Astrocyte of the cerebellum (primary cell): ENCODE data around the gene CEP135.

ENCODE experiments used
- DNase-seq: peaks from one replicate; pipeline ENCODE4 v3.0.0-alpha.2; 2011; ENCODE audit warnings: low read depth
- H3K4me3 ChIP-seq: 2 replicates; pipeline ENCODE4 v1.5.1; 2011; ENCODE audit warnings: mild to moderate bottlenecking, low read depth, low read length, moderate library complexity
- in situ Hi-C: cut with HindIII; loops from 2 replicates; pipeline ENCODE4 v1.10.0; 2017; ENCODE audit warnings: low sequenced_read_pairs
- TF ChIP-seq, protein P1 (sequence below): IDR thresholded peaks from 2 replicates; pipeline ENCODE4 v1.5.1; 2012; ENCODE audit warnings: low read length, low read depth, moderate library complexity, mild to moderate bottlenecking; ENCODE audit errors: missing control alignments

Gene CEP135

DNA sequence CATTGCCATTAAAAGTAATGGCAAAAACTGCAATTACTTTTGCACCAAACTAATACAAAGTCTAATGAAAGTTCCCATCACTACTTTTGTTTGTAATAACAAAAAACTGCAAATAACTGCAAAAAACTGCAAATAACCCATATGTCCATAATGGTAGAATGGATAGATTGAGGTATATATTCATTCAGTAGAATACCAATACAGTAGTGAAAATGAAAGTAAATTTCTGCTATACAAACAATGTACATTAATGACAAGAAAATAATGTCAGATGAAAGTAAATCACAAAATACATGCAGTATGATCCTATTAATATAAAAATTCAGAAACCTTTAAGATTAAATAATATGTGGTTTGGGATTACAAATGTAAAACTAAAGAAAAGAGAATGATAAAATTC is 41.3 kb upstream of the CEP135 start:
- DNase-seq, result no peak
- in situ Hi-C loops, result no loop called here
- TF ChIP-seq, protein P1, sequence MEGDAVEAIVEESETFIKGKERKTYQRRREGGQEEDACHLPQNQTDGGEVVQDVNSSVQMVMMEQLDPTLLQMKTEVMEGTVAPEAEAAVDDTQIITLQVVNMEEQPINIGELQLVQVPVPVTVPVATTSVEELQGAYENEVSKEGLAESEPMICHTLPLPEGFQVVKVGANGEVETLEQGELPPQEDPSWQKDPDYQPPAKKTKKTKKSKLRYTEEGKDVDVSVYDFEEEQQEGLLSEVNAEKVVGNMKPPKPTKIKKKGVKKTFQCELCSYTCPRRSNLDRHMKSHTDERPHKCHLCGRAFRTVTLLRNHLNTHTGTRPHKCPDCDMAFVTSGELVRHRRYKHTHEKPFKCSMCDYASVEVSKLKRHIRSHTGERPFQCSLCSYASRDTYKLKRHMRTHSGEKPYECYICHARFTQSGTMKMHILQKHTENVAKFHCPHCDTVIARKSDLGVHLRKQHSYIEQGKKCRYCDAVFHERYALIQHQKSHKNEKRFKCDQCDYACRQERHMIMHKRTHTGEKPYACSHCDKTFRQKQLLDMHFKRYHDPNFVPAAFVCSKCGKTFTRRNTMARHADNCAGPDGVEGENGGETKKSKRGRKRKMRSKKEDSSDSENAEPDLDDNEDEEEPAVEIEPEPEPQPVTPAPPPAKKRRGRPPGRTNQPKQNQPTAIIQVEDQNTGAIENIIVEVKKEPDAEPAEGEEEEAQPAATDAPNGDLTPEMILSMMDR, result no peak
- H3K4me3 ChIP-seq, result no peak overlapping the region

DNA sequence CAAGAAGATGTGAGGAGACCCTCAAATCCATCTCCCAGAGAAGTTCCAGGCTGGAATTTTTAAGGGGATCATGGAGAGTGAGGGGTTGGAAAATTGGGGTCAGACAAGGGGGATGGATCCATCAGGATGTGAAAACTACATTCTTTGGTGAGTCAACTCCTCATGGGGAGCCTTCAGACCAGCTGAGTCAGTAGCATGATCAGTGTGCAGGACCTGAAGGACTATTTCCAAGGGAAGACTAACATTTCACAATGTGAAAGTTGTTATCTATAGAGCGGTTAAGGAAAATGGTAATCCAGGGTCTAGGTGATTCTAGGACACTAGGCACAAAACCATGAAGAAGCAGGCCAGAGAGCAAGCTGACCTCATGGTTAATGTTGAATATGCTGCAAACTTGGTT is 38.6 kb upstream of the CEP135 start:
- in situ Hi-C loops, result no loop called here
- TF ChIP-seq, protein P1, result no peak
- no peak overlapping the region for H3K4me3 ChIP-seq
- no peak for DNase-seq

DNA sequence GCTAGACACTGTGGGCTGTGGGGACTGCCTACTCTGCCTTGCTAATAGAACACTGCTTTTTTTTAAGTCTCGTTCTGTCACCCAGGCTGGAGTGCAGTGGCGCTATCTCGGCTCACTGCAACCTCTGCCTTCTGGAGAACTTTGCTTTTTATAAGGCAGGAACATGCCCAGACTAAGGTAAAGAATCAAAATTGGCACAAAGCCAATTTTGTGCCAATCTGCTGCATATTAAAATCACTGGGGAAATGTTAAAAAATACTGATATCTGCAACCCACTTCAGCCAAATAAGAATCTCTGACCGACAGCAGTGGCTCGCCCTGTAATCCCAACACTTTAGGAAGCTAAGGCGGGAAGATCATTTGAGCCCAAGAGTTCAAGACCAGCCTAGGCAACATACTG is 36.5 kb upstream of the CEP135 start:
- TF ChIP-seq, protein P1, result no peak
- H3K4me3 ChIP-seq, result no peak overlapping the region
- in situ Hi-C loops, result no loop called here
- no peak for DNase-seq

DNA sequence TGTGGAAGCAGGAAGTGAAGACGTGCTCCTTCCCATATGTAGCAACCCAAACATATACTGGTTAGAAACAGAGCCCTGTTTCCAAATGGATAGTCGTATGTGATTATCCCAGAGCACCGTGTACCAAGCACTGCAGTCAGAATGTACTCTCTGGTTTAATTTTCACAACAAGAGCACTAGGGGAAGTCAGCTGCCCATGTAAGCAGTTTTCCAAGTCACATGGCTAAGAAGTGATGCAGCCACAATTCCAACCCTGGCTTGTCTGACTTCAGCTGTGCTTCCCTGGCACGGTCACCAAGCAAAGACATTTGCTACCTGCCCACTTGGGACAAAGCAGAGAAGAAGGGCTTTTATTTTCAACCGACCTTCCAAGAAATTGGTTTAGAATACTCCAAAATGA is 28.2 kb upstream of the CEP135 start:
- in situ Hi-C loops, result no loop called here
- TF ChIP-seq, protein P1, result no peak
- no peak overlapping the region for H3K4me3 ChIP-seq
- DNase-seq, result no peak

DNA sequence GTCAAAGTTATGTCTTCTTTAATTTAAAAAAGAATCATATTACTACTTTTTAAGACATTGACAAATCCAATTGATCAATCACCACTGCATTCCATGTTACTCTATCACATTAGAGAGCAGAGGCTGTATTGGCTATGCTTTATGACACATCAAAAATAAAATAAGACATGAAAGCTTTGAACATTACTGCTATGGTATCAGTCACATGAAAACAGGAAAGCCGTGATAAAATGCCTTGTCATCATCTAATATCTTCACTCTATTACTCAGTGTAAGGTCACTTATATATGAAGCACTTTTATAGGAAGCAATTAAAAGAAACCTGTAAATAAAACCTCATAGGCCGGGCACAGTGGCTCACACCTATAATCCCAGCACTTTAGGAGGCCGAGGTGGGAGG is 27.7 kb upstream of the CEP135 start:
- no peak for DNase-seq
- TF ChIP-seq, protein P1, result no peak
- no peak overlapping the region for H3K4me3 ChIP-seq
- in situ Hi-C loops, result no loop called here

DNA sequence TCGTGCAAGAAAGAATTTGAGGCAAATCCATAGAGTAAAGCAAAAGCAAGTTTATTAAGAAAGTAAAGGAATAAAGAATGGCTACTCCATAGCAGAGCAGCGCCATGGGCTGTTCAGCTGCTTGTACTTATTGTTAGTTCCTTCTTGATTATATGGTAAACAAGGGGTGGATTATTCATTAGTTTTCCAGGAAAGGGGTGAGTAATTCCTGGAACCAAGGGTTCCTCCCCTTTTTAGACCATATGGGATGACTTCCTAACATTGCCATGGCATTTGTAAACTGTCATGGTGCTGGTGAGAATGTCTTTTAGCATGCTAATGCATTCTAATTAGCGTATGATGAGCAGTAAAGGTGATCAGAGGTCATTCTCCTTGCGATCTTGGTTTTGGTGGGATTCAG is 23.5 kb upstream of the CEP135 start:
- in situ Hi-C loops, result no loop called here
- no peak for DNase-seq
- H3K4me3 ChIP-seq, result no peak overlapping the region
- TF ChIP-seq, protein P1, result no peak

DNA sequence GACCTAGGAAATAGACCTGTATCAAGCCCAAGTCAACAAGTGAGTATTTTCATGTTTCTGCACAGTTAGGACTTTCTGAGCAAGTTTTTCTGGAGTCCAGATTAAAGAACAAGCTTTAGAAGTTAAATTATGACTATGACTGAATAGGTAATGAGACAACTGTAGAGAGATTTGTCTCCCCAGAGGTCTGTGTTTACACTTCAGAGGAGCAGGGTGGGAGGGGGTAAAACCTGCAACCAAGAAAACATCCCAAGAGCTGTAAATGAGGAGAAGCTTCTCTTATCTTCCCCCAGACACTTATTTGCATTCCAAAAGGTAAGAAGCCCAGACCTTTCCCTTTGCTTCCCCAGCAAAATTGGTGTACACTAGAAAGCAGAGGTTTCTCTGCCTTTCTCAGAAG is 22.1 kb upstream of the CEP135 start:
- in situ Hi-C loops, result no loop called here
- no peak overlapping the region for H3K4me3 ChIP-seq
- no peak for DNase-seq
- TF ChIP-seq, protein P1, result no peak
